H1 (cell line): Measurements from ENCODE around the gene ADAMTS13. TPM values are rescaled to one million over a fixed set of nuclear protein-coding genes. Genes with fewer than 3 reads are reported as not detected.

Experiments used
- BRCA1 ChIP-seq: IDR thresholded peaks from 2 replicates; pipeline ENCODE4 v1.6.1; 2012; ENCODE audit warnings: low read depth, low read length, improper control_type of control experiment
- GABPA ChIP-seq: IDR thresholded peaks from 2 replicates; pipeline ENCODE4 v1.6.1; 2011; ENCODE audit warnings: mild to moderate bottlenecking, low read length, moderate library complexity, borderline replicate concordance; ENCODE audit not compliant: insufficient read depth
- GTF2F1 ChIP-seq: IDR thresholded peaks from 2 replicates; pipeline ENCODE4 v1.6.1; 2012; ENCODE audit warnings: low read depth, low read length, improper control_type of control experiment, borderline replicate concordance
- KDM1A ChIP-seq: fragments of 200-600, 300-600 bp; sonication (generic); IDR thresholded peaks from 2 replicates; pipeline ENCODE4 v1.7.1; 2016; ENCODE audit warnings: mild to moderate bottlenecking, low read length, borderline replicate concordance
- NRF1 ChIP-seq: IDR thresholded peaks from 2 replicates; pipeline ENCODE4 v1.6.1; 2011; ENCODE audit warnings: mild to moderate bottlenecking, low read depth, low read length, improper control_type of control experiment
- POLR2AphosphoS5 ChIP-seq: IDR thresholded peaks from 2 replicates; pipeline ENCODE4 v1.6.1; 2011; ENCODE audit warnings: low read depth, low read length
- SUZ12 ChIP-seq: fragments of 200-600 bp; sonication (generic); IDR thresholded peaks from 2 replicates; pipeline ENCODE4 v1.6.1; 2012; ENCODE audit warnings: mild to moderate bottlenecking, inconsistent platforms, low read length, moderate library complexity, mixed read lengths
- TEAD4 ChIP-seq: IDR thresholded peaks from 2 replicates; pipeline ENCODE4 v1.6.1; 2012; ENCODE audit warnings: low read depth, low read length, inconsistent platforms, mixed read lengths
- polyA plus RNA-seq, 7 experiments: library from polyadenylated mRNA; depleted of rRNA in 3 of 7; stranded (reverse) in 5 of 7; unstranded in 2 of 7; fragments of >200 nt in 5 of 7; fragments of 200-250 nt in 2 of 7; gene quantifications; 1 replicate in 5 of 7; 2 replicates in 1 of 7; 4 replicates in 1 of 7; pipeline versions ENCODE4 v1.2.1 to v1.2.3, GENCODE V29; 2011 to 2013; ENCODE audit warnings: missing spikeins in 2 of 7, mixed read lengths in 2 of 7
- total RNA-seq: library from RNA; stranded (reverse); fragmentation: NEBNext Ultra II Directional; extraction: Animal tissue kit (Norgen Biotek cat#: 25700); gene quantifications from 2 replicates; pipeline ENCODE4 v1.2.1, GENCODE V29; 2021
- TF ChIP-seq, protein P1 (sequence below): fragments of 300-600 bp; sonication (generic); IDR thresholded peaks from 2 replicates; pipeline ENCODE4 v1.7.1; 2012; ENCODE audit warnings: low read length, moderate library complexity, mild to moderate bottlenecking, inconsistent platforms; ENCODE audit not compliant: insufficient replicate concordance
- TF ChIP-seq, protein P2 (sequence below): IDR thresholded peaks from 2 replicates; pipeline ENCODE4 v1.6.1; 2011; ENCODE audit warnings: low read depth, mild to moderate bottlenecking, low read length; ENCODE audit not compliant: insufficient read depth

The ADAMTS13 gene
- total and polyA plus RNA-seq, 2 of the 8 experiments (the other 6 are each of a cell fraction or from before 2014, with no cell fraction given) = 4.4 to 5.8 TPM

DNA sequence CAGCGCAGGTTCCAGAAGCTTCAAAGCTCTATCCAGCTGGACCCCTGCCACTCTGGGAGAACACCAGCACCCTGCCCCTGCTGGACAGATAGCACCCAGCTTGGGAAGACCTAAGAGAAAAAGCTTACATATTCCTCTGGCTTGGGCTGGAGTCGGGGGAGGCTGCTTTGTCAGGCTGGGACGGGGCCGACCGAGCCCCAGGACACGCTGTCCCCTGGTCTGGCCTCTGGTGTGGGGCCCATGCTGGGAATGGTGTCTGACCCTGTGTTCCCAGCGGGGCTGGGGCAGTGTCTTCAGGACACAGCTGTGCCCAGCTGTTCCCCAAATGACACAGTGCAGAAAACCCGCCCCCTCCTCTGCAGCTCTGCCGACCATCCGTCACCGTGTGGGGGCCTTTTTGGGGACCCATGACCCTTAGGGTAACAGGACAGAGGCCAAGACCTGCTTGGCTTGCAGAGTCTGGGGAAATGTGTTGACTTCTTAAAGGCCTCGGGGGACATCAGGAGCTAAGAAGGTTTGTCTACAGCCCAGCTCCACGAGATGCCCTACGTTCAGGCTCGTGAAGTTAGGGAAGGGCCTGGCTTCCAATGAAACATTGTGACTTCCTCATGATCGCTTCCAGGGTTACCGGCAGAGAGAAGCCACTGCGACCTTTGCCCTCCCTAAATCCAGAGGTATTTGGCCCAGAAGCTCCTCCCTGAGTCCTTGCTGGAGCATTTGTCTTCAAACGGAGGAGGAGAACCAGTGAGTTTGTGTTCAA, 77.1 kb downstream of the ADAMTS13 start (continued):
- TF ChIP-seq, protein P1, sequence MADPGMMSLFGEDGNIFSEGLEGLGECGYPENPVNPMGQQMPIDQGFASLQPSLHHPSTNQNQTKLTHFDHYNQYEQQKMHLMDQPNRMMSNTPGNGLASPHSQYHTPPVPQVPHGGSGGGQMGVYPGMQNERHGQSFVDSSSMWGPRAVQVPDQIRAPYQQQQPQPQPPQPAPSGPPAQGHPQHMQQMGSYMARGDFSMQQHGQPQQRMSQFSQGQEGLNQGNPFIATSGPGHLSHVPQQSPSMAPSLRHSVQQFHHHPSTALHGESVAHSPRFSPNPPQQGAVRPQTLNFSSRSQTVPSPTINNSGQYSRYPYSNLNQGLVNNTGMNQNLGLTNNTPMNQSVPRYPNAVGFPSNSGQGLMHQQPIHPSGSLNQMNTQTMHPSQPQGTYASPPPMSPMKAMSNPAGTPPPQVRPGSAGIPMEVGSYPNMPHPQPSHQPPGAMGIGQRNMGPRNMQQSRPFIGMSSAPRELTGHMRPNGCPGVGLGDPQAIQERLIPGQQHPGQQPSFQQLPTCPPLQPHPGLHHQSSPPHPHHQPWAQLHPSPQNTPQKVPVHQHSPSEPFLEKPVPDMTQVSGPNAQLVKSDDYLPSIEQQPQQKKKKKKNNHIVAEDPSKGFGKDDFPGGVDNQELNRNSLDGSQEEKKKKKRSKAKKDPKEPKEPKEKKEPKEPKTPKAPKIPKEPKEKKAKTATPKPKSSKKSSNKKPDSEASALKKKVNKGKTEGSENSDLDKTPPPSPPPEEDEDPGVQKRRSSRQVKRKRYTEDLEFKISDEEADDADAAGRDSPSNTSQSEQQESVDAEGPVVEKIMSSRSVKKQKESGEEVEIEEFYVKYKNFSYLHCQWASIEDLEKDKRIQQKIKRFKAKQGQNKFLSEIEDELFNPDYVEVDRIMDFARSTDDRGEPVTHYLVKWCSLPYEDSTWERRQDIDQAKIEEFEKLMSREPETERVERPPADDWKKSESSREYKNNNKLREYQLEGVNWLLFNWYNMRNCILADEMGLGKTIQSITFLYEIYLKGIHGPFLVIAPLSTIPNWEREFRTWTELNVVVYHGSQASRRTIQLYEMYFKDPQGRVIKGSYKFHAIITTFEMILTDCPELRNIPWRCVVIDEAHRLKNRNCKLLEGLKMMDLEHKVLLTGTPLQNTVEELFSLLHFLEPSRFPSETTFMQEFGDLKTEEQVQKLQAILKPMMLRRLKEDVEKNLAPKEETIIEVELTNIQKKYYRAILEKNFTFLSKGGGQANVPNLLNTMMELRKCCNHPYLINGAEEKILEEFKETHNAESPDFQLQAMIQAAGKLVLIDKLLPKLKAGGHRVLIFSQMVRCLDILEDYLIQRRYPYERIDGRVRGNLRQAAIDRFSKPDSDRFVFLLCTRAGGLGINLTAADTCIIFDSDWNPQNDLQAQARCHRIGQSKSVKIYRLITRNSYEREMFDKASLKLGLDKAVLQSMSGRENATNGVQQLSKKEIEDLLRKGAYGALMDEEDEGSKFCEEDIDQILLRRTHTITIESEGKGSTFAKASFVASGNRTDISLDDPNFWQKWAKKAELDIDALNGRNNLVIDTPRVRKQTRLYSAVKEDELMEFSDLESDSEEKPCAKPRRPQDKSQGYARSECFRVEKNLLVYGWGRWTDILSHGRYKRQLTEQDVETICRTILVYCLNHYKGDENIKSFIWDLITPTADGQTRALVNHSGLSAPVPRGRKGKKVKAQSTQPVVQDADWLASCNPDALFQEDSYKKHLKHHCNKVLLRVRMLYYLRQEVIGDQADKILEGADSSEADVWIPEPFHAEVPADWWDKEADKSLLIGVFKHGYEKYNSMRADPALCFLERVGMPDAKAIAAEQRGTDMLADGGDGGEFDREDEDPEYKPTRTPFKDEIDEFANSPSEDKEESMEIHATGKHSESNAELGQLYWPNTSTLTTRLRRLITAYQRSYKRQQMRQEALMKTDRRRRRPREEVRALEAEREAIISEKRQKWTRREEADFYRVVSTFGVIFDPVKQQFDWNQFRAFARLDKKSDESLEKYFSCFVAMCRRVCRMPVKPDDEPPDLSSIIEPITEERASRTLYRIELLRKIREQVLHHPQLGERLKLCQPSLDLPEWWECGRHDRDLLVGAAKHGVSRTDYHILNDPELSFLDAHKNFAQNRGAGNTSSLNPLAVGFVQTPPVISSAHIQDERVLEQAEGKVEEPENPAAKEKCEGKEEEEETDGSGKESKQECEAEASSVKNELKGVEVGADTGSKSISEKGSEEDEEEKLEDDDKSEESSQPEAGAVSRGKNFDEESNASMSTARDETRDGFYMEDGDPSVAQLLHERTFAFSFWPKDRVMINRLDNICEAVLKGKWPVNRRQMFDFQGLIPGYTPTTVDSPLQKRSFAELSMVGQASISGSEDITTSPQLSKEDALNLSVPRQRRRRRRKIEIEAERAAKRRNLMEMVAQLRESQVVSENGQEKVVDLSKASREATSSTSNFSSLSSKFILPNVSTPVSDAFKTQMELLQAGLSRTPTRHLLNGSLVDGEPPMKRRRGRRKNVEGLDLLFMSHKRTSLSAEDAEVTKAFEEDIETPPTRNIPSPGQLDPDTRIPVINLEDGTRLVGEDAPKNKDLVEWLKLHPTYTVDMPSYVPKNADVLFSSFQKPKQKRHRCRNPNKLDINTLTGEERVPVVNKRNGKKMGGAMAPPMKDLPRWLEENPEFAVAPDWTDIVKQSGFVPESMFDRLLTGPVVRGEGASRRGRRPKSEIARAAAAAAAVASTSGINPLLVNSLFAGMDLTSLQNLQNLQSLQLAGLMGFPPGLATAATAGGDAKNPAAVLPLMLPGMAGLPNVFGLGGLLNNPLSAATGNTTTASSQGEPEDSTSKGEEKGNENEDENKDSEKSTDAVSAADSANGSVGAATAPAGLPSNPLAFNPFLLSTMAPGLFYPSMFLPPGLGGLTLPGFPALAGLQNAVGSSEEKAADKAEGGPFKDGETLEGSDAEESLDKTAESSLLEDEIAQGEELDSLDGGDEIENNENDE = no peak
- TF ChIP-seq SUZ12 = no peak
- TF ChIP-seq BRCA1 = no peak
- TF ChIP-seq TEAD4 = no peak
- no peak for TF ChIP-seq POLR2AphosphoS5
- no peak for TF ChIP-seq GTF2F1
- no peak for TF ChIP-seq NRF1
- TF ChIP-seq KDM1A = no peak
- TF ChIP-seq, protein P2, sequence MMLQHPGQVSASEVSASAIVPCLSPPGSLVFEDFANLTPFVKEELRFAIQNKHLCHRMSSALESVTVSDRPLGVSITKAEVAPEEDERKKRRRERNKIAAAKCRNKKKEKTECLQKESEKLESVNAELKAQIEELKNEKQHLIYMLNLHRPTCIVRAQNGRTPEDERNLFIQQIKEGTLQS = no peak
- no peak for TF ChIP-seq GABPA
